ENCODE data around the gene CASP1. TPM values are rescaled to one million over a fixed set of nuclear protein-coding genes. Genes with fewer than 3 reads are reported as not detected.

Gene CASP1
- total and polyA plus RNA-seq, 2 donors (not counting 3 experiments of a cell fraction or from before 2014, with no cell fraction given): 1.8 to 12.4 TPM

DNA sequence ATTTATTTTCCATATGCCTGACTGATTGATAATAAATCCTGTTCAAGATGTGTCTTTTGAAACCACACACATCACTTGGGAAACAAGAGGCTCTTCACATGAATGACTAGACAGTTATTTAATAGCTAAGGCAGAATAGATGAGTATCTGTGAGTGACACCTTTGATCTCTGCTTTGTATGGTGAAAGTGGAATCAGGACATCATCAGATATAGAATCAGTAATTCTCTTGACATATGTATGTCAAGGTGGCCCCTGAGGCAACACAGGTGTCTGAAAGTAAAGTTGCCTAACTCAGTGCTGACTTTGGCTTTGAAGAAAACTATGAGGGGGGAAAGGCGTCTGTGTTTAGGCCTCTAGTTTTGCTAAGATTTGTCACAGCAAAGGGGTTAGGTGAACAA, 55.1 kb downstream of the CASP1 start:
- CTCF ChIA-PET: no interaction called here
- intact Hi-C loops (cut with micrococcal nuclease): no loop called here

More for the DNA sequence above, 55.1 kb downstream of the CASP1 start:
- Histone ChIP-seq H3K9ac (replicated peaks; ENCODE audit: extremely low read depth, insufficient read depth, low read length) (no peak overlapping the region), H4K20me1 (replicated peaks; ENCODE audit: control insufficient read depth, extremely low read depth, insufficient read depth, low read length) (no peaks in the 10 kb centered on the region), H3K4me3 (replicated peaks in 1 of 3; ENCODE audit: insufficient read depth in 1 of 3, low read depth in 1 of 3, low read length in 3 of 3) (no peak overlapping the region), H3K9me1 (replicated peaks; ENCODE audit: control insufficient read depth, extremely low read depth, insufficient read depth, low read length) (no peaks in the 10 kb centered on the region), H3K36me3 (ENCODE audit: control insufficient read depth in 2 of 2, extremely low read depth in 1 of 2, insufficient read depth in 2 of 2, low read length in 2 of 2) (no peaks in the 10 kb centered on the region), H3K4me2 (ENCODE audit: insufficient read depth, low read length) (no peak overlapping the region), H2AFZ (ENCODE audit: low read depth, low read length) (no peak overlapping the region), H3K9me3 (replicated peaks; ENCODE audit: control insufficient read depth, insufficient read depth, low read length) (no peaks in the 10 kb centered on the region), H3K4me1 (ENCODE audit: control insufficient read depth, extremely low read depth, insufficient read depth, low read length) (no peaks in the 10 kb centered on the region), H3K27ac (ENCODE audit: insufficient read depth, low read depth, low read length) (no peak overlapping the region), H3K79me2 (ENCODE audit: control insufficient read depth, insufficient read depth, low read length) (no peaks in the 10 kb centered on the region), H3K27me3 (ENCODE audit: control insufficient read depth in 2 of 2, insufficient read depth in 2 of 2, low read length in 2 of 2) (no peaks in the 10 kb centered on the region)
- dilution Hi-C loops (cut with MboI; ENCODE audit: extremely low pct_ligation_motif_present, low sequenced_read_pairs): no loop called here
- no TSS peak for BruUV-seq (replicated peaks)
- TF ChIP-seq POLR2AphosphoS5 (IDR thresholded peaks at IDR 0.05; ENCODE audit: insufficient read depth, low read depth, low read length): no peak
- TF ChIP-seq MYC (IDR thresholded peaks at IDR 0.05; ENCODE audit: low read depth, low read length): no peak
- TF ChIP-seq EZH2 (IDR thresholded peaks at IDR 0.05; ENCODE audit: borderline replicate concordance, low read depth, low read length, severe bottlenecking): no peak
- TF ChIP-seq FOS (IDR thresholded peaks at IDR 0.05; ENCODE audit: borderline replicate concordance, insufficient read depth, low read length): no peak
- no peak for TF ChIP-seq JUN (IDR thresholded peaks at IDR 0.05; ENCODE audit: borderline replicate concordance, insufficient read depth, insufficient read length, low read depth)
- no peak for TF ChIP-seq POLR2A (IDR thresholded peaks at IDR 0.05; ENCODE audit: low read depth, low read length)
- TF ChIP-seq, protein P1, sequence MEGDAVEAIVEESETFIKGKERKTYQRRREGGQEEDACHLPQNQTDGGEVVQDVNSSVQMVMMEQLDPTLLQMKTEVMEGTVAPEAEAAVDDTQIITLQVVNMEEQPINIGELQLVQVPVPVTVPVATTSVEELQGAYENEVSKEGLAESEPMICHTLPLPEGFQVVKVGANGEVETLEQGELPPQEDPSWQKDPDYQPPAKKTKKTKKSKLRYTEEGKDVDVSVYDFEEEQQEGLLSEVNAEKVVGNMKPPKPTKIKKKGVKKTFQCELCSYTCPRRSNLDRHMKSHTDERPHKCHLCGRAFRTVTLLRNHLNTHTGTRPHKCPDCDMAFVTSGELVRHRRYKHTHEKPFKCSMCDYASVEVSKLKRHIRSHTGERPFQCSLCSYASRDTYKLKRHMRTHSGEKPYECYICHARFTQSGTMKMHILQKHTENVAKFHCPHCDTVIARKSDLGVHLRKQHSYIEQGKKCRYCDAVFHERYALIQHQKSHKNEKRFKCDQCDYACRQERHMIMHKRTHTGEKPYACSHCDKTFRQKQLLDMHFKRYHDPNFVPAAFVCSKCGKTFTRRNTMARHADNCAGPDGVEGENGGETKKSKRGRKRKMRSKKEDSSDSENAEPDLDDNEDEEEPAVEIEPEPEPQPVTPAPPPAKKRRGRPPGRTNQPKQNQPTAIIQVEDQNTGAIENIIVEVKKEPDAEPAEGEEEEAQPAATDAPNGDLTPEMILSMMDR (IDR thresholded peaks at IDR 0.05; ENCODE audit: extremely low read depth in 1 of 2, insufficient read depth in 1 of 2, low read depth in 1 of 2, low read length in 2 of 2): no peak
- no peak for TF ChIP-seq GATA2 (IDR thresholded peaks at IDR 0.05; ENCODE audit: insufficient read depth, insufficient read length, low read depth, low read length)
- TF ChIP-seq, protein P2, sequence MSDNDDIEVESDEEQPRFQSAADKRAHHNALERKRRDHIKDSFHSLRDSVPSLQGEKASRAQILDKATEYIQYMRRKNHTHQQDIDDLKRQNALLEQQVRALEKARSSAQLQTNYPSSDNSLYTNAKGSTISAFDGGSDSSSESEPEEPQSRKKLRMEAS (IDR thresholded peaks at IDR 0.05; ENCODE audit: insufficient read depth, insufficient read length): no peak
- POLR2A ChIA-PET: no interaction called here
- no peak for FAIRE-seq
- no peak for DNase-seq (ENCODE audit: low read depth, low spot score)

Other genes with a start within 250 kb of the CASP1 start
- 2.6 and 3.9 TPM in 2 replicates for gene CASP12, start 136.7 kb downstream of the CASP1 start, total RNA-seq
- 1.4 and 1.5 TPM in 2 replicates for gene CASP12, start 136.7 kb downstream of the CASP1 start, polyA plus RNA-seq
- gene CASP4, start 66.6 kb downstream of the CASP1 start, total RNA-seq: 77.4 and 83.1 TPM in 2 replicates
- gene CASP4, start 66.6 kb downstream of the CASP1 start, polyA plus RNA-seq: 85.4 and 89.1 TPM in 2 replicates
- not detected in 2 replicates for gene CASP5, start 12.0 kb downstream of the CASP1 start, total RNA-seq
- not detected in 2 replicates for gene CASP5, start 12.0 kb downstream of the CASP1 start, polyA plus RNA-seq
- 68.7 and 76.6 TPM in 2 replicates for gene CARD16, start 10.2 kb upstream of the CASP1 start, total RNA-seq
- gene CARD16, start 10.2 kb upstream of the CASP1 start, polyA plus RNA-seq: 22.3 and 26.8 TPM in 2 replicates
- gene CARD18, start 104.6 kb upstream of the CASP1 start, total RNA-seq: not detected in 2 replicates
- gene CARD18, start 104.6 kb upstream of the CASP1 start, polyA plus RNA-seq: not detected in 2 replicates

Data from endothelial cell of umbilical vein (primary cell).